Upper lobe of right lung (tissue), 1 donor: Measurements from ENCODE around the gene DCST1. TPM values are rescaled to one million over a fixed set of nuclear protein-coding genes. Genes with fewer than 3 reads are reported as not detected.

Experiments used
- ATAC-seq: fragments of 200-7000 bp; cut with Tn5 transposase; one replicate; pipeline ENCODE4 v1.9.1; 2020; ENCODE audit warnings: mild to moderate bottlenecking, moderate library complexity
- DNase-seq: peaks from one replicate; pipeline ENCODE4 v3.0.0-alpha.2; 2020
- H3K27ac ChIP-seq: fragments of 200-600 bp; one replicate; pipeline ENCODE4 v1.8.0; 2022
- H3K27me3 ChIP-seq: fragments of 200-600 bp; one replicate; pipeline ENCODE4 v1.8.0; 2022; ENCODE audit warnings: mild to moderate bottlenecking
- H3K36me3 ChIP-seq: fragments of 200-600 bp; one replicate; pipeline ENCODE4 v1.8.0; 2022
- H3K4me1 ChIP-seq: fragments of 200-600 bp; one replicate; pipeline ENCODE4 v1.8.0; 2022
- H3K4me3 ChIP-seq: fragments of 200-600 bp; one replicate; pipeline ENCODE4 v1.8.0; 2022; ENCODE audit warnings: mild to moderate bottlenecking
- H3K9me3 ChIP-seq: fragments of 200-600 bp; one replicate; pipeline ENCODE4 v1.8.0; 2022
- intact Hi-C: fragments of 100-400 bp; cut with DNase I; formaldehyde crosslinking; loops from one replicate; pipeline ENCODE4 v1.11.0; 2022
- total RNA-seq: library from RNA; stranded (reverse); fragmentation: NEBNext Ultra II Directional; extraction: Animal tissue kit (Norgen Biotek cat#: 25700); gene quantifications from one replicate; pipeline ENCODE4 v1.2.1, GENCODE V29; 2021
- TF ChIP-seq, protein P1 (sequence below): fragments of 200-600 bp; IDR thresholded peaks from one replicate; pipeline ENCODE4 v1.8.0; 2022; ENCODE audit warnings: antibody characterized with exemption
- donor health status: DM: no; HTN: yes; CAD: no; lungs with severe emphysema.

Gene DCST1
- total RNA-seq, 1 donor from 2014 or later, result not detected

DNA sequence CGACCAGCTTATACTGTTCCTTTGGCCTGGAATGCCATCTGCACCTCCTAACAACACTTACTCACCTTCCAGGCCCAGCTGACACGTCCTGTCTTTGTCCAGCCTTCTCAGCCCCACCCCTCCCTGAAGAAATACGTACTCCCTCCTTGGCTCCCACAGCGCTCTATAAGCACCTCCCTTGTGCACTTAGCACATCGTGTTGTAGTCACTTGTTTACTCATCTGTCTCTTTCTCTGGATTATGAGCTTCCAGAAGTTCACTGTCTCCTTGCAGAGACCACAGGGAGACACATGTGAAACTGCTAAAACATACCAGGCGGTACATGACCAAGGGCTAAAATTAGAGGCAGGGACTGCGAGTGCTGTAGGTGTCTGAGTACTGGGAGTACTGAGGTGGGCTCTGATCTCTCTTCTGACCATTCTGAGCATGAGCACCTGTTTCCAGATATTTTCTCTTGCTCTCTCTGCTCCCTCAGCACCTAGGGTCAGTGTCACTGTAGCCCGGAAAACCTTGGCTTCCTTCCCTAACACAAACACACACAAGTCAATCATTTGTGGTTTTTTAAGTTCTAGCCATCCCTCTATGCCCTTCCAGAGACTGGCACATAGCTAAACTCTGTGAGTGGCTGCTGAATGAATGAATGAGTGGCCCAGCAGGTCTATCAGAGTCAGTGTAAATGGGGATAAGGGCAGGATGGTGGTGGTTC lies 5.1 kb downstream of the DCST1 start:
- H3K4me3 ChIP-seq, result no peak overlapping the region
- TF ChIP-seq, protein P1, sequence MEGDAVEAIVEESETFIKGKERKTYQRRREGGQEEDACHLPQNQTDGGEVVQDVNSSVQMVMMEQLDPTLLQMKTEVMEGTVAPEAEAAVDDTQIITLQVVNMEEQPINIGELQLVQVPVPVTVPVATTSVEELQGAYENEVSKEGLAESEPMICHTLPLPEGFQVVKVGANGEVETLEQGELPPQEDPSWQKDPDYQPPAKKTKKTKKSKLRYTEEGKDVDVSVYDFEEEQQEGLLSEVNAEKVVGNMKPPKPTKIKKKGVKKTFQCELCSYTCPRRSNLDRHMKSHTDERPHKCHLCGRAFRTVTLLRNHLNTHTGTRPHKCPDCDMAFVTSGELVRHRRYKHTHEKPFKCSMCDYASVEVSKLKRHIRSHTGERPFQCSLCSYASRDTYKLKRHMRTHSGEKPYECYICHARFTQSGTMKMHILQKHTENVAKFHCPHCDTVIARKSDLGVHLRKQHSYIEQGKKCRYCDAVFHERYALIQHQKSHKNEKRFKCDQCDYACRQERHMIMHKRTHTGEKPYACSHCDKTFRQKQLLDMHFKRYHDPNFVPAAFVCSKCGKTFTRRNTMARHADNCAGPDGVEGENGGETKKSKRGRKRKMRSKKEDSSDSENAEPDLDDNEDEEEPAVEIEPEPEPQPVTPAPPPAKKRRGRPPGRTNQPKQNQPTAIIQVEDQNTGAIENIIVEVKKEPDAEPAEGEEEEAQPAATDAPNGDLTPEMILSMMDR, result no peak
- no peaks in the 10 kb centered on the region for H3K27me3 ChIP-seq
- H3K9me3 ChIP-seq, result no peaks in the 10 kb centered on the region
- H3K36me3 ChIP-seq, result no peaks in the 10 kb centered on the region
- peaks cover 5% of the 10 kb centered on the region for H3K4me1 ChIP-seq
- intact Hi-C loops, result no loop called here
- peak; percentile 81 for ATAC-seq
- no peak for DNase-seq
- H3K27ac ChIP-seq, result no peak overlapping the region

DNA sequence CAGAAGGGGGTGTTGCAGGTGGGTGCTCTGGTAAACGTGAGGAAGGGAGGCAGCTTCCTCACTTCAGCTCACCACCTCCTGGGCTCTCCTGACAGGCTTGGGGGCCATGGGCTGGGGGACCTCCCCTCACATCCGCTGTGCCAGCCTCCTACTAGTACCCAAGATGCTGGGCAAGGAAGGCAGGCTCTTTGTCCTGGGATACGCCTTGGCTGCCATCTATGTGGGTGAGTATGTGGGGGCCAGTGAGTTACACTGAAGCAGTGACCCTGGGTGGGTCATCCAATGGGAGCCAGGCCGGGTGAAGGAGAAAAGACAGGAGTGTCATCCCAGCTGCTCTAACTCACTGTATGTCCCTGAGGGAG lies 5.7 kb downstream of the DCST1 start:
- Histone ChIP-seq H3K36me3 (no peaks in the 10 kb centered on the region), H3K27ac (no peak overlapping the region), H3K4me3 (no peak overlapping the region), H3K9me3 (no peaks in the 10 kb centered on the region), H3K4me1 (peaks cover 9% of the 10 kb centered on the region), H3K27me3 (no peaks in the 10 kb centered on the region)
- TF ChIP-seq, protein P1, result no peak
- intact Hi-C loops, result no loop called here
- DNase-seq (no peak), ATAC-seq (no peak)

DNA sequence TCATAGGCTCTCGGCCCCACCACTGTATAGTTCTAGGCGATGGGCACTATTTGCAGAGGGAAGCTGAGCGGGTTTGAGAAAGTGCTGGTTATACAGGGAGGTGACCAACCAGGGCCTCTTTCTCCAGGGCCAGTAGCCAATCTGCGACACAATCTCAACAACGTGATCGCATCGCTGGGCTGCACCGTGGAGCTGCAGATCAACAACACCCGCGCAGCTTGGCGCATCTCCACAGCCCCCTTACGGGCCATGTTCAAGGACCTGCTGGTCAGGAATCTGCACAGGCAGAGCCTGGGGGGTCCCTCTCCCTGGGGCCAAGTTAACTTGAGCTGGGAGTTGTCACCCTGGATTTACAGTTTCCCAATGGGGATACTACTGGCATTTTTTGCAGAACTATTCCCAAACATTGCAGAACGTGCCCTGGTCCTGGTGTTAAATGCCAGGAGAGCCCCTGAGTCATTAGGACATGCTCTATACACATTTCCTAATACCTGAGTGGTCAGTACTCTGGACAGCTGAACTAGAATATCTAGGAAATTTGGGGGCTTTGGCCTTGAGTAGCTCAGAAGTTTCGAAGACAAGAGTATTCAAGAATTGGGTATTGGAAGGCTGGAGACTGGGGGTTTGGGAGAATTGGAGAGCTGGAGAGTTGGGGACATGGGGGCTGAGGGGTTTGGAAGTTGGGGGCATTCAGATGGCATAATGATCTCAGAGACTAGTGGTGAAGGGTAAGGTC lies 6.9 kb downstream of the DCST1 start:
- no peak for DNase-seq
- intact Hi-C loops, result no loop called here
- Histone ChIP-seq H3K36me3 (no peaks in the 10 kb centered on the region), H3K9me3 (no peaks in the 10 kb centered on the region), H3K27ac (no peak overlapping the region), H3K4me3 (no peak overlapping the region), H3K4me1 (peaks cover 15% of the 10 kb centered on the region), H3K27me3 (no peaks in the 10 kb centered on the region)
- TF ChIP-seq, protein P1, result no peak
- ATAC-seq, result no peak

DNA sequence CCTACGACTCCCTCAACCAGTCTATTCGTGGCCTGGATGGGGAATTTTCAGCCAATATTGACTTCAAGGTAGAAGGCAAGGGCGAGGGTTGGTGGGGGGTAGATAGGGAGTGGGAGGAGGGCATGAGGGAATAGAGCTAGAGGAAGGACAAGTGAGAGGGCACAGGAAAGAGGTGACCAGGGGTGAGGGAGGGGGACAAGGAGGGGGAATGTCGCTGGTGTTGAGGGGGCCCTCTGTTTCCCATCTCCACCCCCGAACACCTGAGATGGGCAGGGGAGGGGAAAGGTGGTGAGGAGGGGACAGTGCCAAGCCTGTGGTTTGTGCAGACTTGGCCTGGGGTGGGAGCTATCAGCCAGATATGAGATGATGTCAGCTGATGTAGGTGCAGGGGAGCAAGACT lies 9.2 kb downstream of the DCST1 start:
- intact Hi-C loops, result no loop called here
- Histone ChIP-seq H3K27me3 (no peaks in the 10 kb centered on the region), H3K4me3 (no peak overlapping the region), H3K4me1 (peaks cover 10% of the 10 kb centered on the region), H3K9me3 (no peaks in the 10 kb centered on the region), H3K27ac (no peak overlapping the region), H3K36me3 (no peaks in the 10 kb centered on the region)
- DNase-seq (no peak), ATAC-seq (no peak)
- TF ChIP-seq, protein P1, result no peak

DNA sequence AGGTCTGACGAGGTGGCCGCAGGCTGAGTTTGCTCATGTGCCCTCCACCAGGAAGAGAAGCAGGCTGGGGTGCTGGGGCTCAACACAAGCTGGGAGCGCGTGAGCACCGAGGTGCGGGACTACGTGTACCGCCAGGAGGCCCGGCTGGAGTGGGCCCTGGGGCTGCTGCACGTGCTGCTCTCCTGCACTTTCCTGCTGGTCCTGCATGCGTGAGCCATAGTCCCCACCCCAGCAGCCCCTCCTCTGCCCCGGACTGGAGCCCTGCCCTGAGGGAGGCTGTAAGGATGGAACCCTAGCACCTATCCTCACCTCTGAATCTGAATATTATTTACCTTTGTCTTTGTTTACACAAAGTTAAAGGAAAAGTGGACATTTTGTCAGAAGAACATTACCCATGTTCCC lies 9.7 kb downstream of the DCST1 start:
- DNase-seq (no peak), ATAC-seq (no peak)
- Histone ChIP-seq H3K36me3 (no peaks in the 10 kb centered on the region), H3K27ac (no peak overlapping the region), H3K9me3 (no peaks in the 10 kb centered on the region), H3K27me3 (no peaks in the 10 kb centered on the region), H3K4me1 (peaks cover 10% of the 10 kb centered on the region), H3K4me3 (no peak overlapping the region)
- intact Hi-C loops, result no loop called here
- TF ChIP-seq, protein P1, result no peak
